ENCODE data around the gene KRT4.
"Not testable (repeated sequence)": the region's sequence is repeated elsewhere in the genome, so short reads cannot be mapped to it uniquely, and the experiment has no call there.

Gene KRT4

GRCh38 chr12:52801773-52802172 is 12.1 kb downstream of the KRT4 start:
- no peak for TF ChIP-seq POLR2A (IDR thresholded peaks at IDR 0.05; ENCODE audit: low read length)
- no peak for TF ChIP-seq GATA1 (IDR thresholded peaks at IDR 0.05; ENCODE audit: low read depth, low read length)
- no peak for DNase-seq

- no peak for DNase-seq
- no peak for TF ChIP-seq GATA1 (IDR thresholded peaks at IDR 0.05; ENCODE audit: low read depth, low read length)
- TF ChIP-seq POLR2A (IDR thresholded peaks at IDR 0.05; ENCODE audit: low read length): no peak
Observed at GRCh38 chr12:52800259-52800917, 13.5 kb downstream of the KRT4 start.

- no peak for TF ChIP-seq POLR2A (IDR thresholded peaks at IDR 0.05; ENCODE audit: low read length)
- no peak for TF ChIP-seq GATA1 (IDR thresholded peaks at IDR 0.05; ENCODE audit: low read depth, low read length)
- no peak for DNase-seq
Observed at GRCh38 chr12:52799505-52800211, 14.3 kb downstream of the KRT4 start.

- TF ChIP-seq GATA1 (IDR thresholded peaks at IDR 0.05; ENCODE audit: low read depth, low read length) (no peak), POLR2A (IDR thresholded peaks at IDR 0.05; ENCODE audit: low read length) (no peak)
- peak; percentile 22 to 60 for DNase-seq
Observed at GRCh38 chr12:52798671-52799504, 15.0 kb downstream of the KRT4 start.

GRCh38 chr12:52798003-52798670 is 15.8 kb downstream of the KRT4 start:
- TF ChIP-seq POLR2A (IDR thresholded peaks at IDR 0.05; ENCODE audit: low read length): peak; percentile 11
- TF ChIP-seq GATA1 (IDR thresholded peaks at IDR 0.05; ENCODE audit: low read depth, low read length): no peak
- DNase-seq: peak; percentile 80 to 85

- no peak for DNase-seq
- TF ChIP-seq POLR2A (IDR thresholded peaks at IDR 0.05; ENCODE audit: low read length) (peak; percentile 39), GATA1 (IDR thresholded peaks at IDR 0.05; ENCODE audit: low read depth, low read length) (no peak)
Observed at GRCh38 chr12:52797529-52797894, 16.4 kb downstream of the KRT4 start.

- peak; percentile 92 to 97 for DNase-seq
- TF ChIP-seq GATA1 (IDR thresholded peaks at IDR 0.05; ENCODE audit: low read depth, low read length) (peak; percentile 66), POLR2A (IDR thresholded peaks at IDR 0.05; ENCODE audit: low read length) (no peak)
Observed at GRCh38 chr12:52796839-52797528, 16.9 kb downstream of the KRT4 start.

GRCh38 chr12:52796429-52796794 is 17.5 kb downstream of the KRT4 start:
- TF ChIP-seq GATA1 (IDR thresholded peaks at IDR 0.05; ENCODE audit: low read depth, low read length) (no peak), POLR2A (IDR thresholded peaks at IDR 0.05; ENCODE audit: low read length) (no peak)
- peak in 1 of 2 experiments; percentile 44 for DNase-seq

GRCh38 chr12:52795694-52796428 is 18.1 kb downstream of the KRT4 start, which contains the start of gene KRT3:
Gene KRT3, minus strand, starts transcription at chr12:52796117. Its CDS starts 75 bp downstream, at chr12:52796042.
- no peak for DNase-seq
- TF ChIP-seq GATA1 (IDR thresholded peaks at IDR 0.05; ENCODE audit: low read depth, low read length) (no peak), POLR2A (IDR thresholded peaks at IDR 0.05; ENCODE audit: low read length) (no peak)

GRCh38 chr12:52795332-52795674 is 18.6 kb downstream of the KRT4 start:
- DNase-seq: not testable (repeated sequence)

- DNase-seq: peak in 1 of 2 experiments; percentile 32
- TF ChIP-seq POLR2A (IDR thresholded peaks at IDR 0.05; ENCODE audit: low read length) (no peak), GATA1 (IDR thresholded peaks at IDR 0.05; ENCODE audit: low read depth, low read length) (no peak)
Observed at GRCh38 chr12:52794479-52795331, 19.2 kb downstream of the KRT4 start.

Data from erythroblast (primary cell).